ENCODE measurements around the gene GJA3.

The GJA3 gene

GRCh38 chr13:20128459-20128931 lies 32.4 kb downstream of the GJA3 start:
- no peak for DNase-seq (ENCODE audit: low read depth in 1 of 2, low spot score in 1 of 2)

DNA sequence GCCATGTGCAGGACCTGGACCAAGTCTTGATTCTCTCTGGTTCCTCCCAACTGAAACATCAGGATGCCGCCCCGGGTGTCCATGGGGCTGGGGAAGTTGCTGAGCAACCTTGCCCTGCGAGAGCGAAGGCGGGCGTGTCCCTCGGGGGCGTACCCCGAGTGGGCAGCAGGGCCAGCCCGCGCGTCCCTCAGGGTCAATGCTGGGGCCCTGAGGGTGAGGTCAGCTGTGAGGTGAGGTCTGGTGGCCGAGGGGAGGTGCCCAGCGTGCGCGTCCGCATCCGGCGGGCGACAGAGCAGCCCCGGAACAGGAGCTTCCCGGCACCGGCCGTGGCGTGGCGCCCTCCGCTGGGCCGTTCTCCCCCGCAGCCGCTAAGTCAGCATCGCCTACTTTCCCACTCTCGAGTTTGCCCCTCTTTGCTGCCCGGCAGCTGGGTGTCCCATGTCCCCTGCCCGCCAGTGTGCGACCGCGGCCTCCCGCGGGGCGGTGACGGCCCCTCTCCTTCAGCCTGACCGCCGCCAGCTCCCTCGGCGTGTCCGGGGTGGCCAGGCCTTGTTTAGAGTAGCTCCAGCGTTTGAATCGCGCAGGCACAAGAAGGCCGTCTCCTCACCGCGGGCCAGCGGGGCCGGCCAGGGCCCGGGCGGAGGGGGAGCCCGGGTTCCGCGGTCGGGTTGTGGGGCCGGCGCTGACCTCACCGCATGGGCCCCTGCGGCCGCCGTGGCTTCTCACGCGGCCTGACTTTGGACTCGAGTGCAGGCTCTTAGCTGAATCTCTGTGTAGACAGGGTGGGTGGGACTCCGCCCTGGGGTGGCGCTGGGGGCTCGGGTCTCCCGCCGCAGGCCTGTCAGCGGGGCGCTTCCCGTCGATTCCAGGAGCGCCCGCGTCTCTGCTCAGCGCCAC lies 33.0 kb downstream of the GJA3 start:
- no peak for DNase-seq (ENCODE audit: low read depth in 1 of 2, low spot score in 1 of 2)

DNA sequence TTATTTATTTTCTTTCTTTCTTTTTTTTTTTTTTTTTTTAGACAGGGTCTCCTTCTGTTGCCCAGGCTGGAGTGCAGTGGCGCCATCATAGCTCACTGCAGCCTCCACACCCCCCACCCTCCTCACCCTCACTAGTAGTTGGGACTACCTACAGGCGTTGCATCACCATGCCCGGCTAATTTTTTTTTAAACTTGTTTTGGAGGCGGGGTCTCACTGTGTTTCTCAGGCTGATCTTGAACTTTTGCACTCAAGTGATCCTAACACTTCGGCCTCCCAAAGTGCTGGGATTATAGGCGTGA lies 33.6 kb downstream of the GJA3 start:
- no peak for DNase-seq (ENCODE audit: low read depth in 1 of 2, low spot score in 1 of 2)

DNA sequence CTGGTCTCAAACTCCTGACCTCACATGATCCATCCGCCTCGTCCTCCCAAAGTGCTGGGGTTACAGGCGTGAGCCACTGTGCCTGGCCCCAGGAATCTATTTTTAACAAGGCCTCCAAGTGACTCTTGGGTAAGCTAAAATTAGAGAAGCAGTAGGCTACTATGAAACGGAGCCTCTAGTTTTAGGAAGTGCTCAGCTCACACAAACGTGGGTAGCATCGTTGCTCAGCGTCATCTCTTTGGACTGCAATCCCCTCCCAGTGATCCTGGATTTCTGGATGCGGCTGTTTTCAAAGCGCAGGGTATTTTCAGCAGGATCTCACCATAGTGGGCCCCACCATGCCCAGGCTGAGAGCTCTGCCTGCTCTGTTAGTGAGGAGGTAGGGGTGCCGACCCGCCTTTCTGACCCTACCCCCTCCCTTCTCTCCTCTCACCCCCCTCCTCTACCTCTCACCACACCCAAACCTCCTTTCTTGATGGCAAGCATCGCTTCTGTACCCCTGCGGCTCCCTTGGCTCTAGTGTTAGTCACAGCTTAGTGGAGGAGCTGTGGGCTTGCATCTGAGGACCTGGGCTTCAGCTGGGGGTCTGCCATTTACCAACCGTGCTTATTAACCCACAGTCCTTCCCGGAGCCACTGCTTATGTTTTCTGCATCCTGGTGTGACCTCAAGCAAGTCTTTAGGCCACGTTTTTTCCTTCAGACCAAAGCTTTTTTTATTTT lies 34.2 kb downstream of the GJA3 start:
- no peak for DNase-seq (ENCODE audit: low read depth in 1 of 2, low spot score in 1 of 2)

- no peak for DNase-seq (ENCODE audit: low read depth in 1 of 2, low spot score in 1 of 2)
Observed at GRCh38 chr13:20125783-20126165, 35.1 kb downstream of the GJA3 start.

- no peak for DNase-seq (ENCODE audit: low read depth in 1 of 2, low spot score in 1 of 2)
Observed at GRCh38 chr13:20125129-20125782, 35.6 kb downstream of the GJA3 start.

GRCh38 chr13:20124303-20124702 lies 36.5 kb downstream of the GJA3 start:
- DNase-seq (ENCODE audit: low read depth in 1 of 2, low spot score in 1 of 2): no peak

- no peak for DNase-seq (ENCODE audit: low read depth in 1 of 2, low spot score in 1 of 2)
Observed at GRCh38 chr13:20121159-20121525, 39.7 kb downstream of the GJA3 start.

DNA sequence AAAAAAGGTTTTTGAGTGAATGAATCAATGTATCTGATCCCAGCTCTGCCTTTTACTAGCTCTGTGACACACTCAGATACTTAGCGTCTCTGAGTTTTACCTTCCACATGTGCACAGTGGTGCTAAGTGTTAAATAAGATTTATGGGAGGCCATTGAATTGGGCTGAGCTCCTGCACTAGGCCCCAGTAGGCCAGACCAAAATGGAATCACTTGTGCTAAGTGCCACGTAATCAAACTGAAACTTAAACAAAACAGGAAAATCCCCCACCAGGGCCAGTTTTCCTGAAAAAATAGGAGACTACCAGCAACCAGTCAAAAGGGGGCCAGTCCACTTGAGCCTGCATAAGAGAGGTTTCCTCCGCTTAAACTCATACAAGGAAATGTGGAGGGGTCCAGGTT lies 40.9 kb downstream of the GJA3 start:
- no peak for DNase-seq (ENCODE audit: low read depth in 1 of 2, low spot score in 1 of 2)

- no peak for DNase-seq (ENCODE audit: low read depth in 1 of 2, low spot score in 1 of 2)
Observed at GRCh38 chr13:20118268-20119140, 42.3 kb downstream of the GJA3 start.

DNA sequence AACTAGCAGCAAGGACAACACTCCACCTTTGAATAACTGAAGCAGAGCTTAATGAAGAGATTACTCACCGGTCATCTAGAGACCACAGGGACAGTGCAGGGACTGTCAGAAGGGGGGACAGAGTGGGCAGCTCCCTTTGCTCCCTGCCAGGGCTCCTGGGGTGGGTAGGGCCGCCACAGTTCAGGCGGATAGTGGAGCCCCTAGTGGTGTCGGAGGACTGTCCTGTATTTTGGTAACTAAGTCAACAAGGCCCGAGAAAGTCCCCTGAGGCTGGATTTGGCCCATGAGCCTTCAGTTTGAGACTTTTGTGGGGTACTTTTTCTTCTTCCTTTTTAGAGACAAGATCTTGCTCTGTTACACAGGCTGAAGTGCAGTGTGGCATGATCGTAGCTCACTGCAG lies 44.6 kb downstream of the GJA3 start:
- no peak for DNase-seq (ENCODE audit: low read depth in 1 of 2, low spot score in 1 of 2)

DNA sequence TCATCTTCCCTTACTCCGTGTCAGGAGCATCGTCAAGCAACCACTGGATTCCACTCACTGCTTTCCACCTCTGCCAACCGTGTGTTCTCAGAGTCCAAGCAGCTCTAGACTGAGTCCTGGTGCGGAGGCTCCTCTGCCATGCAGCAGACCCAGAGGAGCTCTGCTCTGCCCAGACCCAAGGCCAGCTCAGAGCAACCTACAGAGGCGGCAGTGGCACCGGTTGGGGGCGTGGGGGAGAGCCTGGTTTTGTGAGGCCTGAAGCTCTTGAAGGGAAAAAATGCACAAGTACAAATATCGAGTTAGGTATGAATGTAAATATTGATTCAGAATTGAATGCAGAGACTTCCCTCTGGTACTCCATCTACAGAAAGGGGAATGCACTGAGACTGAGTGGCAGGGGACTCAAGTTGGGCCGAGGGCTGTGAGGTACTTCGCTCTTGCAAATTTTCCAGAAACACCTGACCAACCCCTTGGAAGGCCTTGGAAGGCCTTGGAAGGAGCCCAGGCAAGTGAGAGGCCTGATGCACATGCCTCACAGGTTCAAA lies 46.7 kb downstream of the GJA3 start:
- no peak for DNase-seq (ENCODE audit: low read depth in 1 of 2, low spot score in 1 of 2)

DNA sequence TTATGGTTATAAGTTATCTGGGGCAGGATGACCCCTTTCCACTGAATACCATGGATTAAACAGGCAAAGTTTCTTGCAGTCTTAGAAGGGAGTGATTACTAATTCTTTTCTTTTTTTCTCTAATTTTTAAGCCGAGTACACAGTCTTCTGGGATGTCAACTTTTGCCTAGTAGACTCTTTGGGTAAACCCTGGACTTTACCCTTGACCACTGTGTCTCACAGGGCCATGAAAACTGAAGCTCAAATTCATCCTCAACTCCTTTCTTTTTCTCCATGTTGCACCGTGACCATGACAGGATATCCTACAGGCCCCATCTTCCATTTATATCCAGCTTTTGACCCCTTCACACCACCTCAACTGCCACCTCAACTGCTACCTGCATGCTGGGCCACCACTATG lies 51.8 kb downstream of the GJA3 start:
- DNase-seq (ENCODE audit: low read depth in 1 of 2, low spot score in 1 of 2): no peak

DNA sequence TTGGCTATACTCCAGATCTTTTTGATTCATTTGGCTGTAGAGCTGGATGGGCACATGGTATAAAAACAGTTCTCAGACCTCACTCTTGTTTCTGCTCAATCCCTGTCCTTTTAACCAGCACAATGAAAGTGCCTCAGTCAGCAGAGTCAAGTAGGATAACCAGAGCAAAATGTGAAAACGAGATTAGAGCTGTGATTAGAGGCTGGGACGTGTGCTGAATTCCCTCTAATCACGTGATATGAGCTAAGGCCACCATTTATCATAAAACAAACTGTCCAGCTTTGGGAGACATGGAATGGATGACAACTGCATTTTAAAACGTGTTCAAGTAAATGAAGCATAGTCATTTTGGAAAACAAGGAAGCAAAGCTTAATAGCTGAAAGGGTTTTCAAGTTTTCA lies 54.1 kb downstream of the GJA3 start:
- DNase-seq (ENCODE audit: low read depth in 1 of 2, low spot score in 1 of 2): no peak

- DNase-seq (ENCODE audit: low read depth in 1 of 2, low spot score in 1 of 2): no peak
Observed at GRCh38 chr13:20105161-20105689, 55.6 kb downstream of the GJA3 start.

- no peak for DNase-seq (ENCODE audit: low read depth in 1 of 2, low spot score in 1 of 2)
Observed at GRCh38 chr13:20102525-20103180, 58.2 kb downstream of the GJA3 start.

DNA sequence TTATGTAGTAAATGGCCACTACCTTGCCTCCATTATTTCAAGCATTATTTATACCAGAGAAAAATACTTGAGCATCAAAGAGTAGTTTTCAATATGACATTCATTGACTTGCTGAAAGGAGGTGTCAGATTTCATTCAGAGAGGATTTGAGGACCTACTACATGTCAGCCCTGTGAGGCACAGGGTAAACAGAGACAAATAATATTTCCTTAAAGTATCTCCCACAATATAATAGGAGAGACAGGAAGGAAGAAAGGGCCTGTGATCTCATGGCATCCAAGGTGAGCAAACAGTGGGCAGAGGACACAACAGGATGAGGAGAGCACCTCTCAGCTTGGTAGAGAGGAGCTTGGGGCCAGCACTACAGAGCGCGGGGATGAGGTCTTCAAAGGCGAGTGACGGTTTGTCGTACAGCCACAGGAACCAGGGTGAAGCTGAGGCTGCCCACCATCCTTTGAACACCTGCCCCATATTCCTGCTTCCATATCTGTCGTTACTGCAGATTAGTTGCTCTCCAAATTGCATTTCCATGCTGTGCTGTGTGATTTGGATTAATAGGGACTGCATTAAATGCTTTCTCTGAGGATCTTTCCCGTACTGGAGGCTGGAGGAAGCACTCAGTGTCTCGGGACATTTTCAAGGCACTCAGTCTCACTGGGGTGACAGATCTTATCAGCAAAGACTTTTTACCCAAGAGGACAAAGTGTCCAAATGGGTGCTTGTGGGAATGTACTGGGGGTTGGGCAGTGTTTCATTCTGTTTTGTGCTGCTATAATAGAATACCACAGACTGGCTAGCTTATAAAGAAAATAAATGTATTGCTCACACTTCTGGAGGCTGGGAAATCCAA lies 59.2 kb downstream of the GJA3 start:
- no peak for DNase-seq (ENCODE audit: low read depth in 1 of 2, low spot score in 1 of 2)

GRCh38 chr13:20099319-20099718 lies 61.5 kb downstream of the GJA3 start:
- no peak for DNase-seq (ENCODE audit: low read depth in 1 of 2, low spot score in 1 of 2)

DNA sequence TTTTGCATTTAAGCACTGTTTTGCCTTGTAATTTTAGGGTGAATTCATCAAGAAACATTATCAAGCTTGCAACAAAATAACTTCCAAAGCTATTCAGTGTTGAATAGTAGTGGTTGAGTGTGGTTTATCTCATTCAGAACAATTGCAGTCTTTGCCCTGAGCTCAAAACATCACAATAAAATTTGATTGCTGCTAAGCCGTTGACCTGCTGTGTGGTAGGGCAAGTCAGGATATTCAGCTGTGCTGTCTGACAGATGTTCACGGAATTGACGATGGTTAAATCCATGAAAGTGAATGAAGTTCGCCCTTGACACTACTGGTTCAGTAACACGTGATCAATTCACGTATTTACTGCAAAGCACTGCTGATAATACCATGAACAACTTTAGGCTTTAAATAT lies 66.9 kb downstream of the GJA3 start:
- no peak for DNase-seq (ENCODE audit: low read depth in 1 of 2, low spot score in 1 of 2)
